HG03064 (cell line): ENCODE results near the gene D2HGDH.
"Not testable (repeated sequence)": the region's sequence is repeated elsewhere in the genome, so short reads cannot be mapped to it uniquely, and the experiment has no call there.

Experiments used
- ATAC-seq: cut with Tn5 transposase; IDR thresholded peaks from one replicate; pipeline ENCODE4 v1.9.1; 2021; ENCODE audit warnings: low read depth; ENCODE audit not compliant: unreplicated experiment

Gene D2HGDH

DNA sequence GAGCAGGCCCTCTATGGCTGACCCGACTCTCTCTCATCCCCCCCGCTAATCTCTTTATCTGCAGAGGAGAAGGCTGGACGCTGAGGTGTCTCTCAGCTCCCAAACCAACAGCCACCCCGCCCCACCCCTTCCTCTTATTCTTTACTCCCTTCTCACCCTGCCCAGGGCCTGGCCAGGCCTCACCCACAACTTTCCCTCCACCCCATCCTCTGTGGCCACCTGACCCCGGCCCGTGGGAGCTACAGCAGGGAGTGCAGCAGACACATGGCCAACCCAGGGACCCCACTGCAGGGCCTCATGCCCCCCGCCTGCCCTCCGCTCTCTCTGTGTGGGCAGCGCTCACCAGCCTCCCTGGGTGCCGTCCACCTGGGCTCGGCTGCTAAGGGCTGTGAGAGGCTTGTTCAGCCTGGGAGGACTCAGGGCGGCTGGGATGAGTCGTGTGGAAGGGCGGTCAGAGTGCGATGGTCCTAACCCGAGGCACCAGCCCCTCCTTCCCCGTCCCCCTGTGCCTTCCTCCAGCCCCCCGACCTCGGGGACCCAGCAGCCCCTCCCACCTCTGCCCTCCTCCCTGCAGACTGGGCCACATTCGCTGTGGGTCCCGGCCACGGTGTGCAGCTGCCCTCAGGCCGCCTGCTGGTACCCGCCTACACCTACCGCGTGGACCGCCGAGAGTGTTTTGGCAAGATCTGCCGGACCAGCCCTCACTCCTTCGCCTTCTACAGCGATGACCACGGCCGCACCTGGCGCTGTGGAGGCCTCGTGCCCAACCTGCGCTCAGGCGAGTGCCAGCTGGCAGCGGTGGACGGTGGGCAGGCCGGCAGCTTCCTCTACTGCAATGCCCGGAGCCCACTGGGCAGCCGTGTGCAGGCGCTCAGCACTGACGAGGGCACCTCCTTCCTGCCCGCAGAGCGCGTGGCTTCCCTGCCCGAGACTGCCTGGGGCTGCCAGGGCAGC, 81.3 kb downstream of the D2HGDH start:
- no peak for ATAC-seq

DNA sequence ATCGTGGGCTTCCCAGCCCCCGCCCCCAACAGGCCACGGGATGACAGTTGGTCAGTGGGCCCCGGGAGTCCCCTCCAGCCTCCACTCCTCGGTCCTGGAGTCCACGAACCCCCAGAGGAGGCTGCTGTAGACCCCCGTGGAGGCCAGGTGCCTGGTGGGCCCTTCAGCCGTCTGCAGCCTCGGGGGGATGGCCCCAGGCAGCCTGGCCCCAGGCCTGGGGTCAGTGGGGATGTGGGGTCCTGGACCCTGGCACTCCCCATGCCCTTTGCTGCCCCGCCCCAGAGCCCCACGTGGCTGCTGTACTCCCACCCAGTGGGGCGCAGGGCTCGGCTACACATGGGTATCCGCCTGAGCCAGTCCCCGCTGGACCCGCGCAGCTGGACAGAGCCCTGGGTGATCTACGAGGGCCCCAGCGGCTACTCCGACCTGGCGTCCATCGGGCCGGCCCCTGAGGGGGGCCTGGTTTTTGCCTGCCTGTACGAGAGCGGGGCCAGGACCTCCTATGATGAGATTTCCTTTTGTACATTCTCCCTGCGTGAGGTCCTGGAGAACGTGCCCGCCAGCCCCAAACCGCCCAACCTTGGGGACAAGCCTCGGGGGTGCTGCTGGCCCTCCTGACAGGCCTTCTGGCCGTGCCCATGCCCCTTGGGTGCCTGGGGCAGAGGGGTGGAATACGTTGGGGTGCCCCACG, 82.1 kb downstream of the D2HGDH start:
- ATAC-seq: no peak

DNA sequence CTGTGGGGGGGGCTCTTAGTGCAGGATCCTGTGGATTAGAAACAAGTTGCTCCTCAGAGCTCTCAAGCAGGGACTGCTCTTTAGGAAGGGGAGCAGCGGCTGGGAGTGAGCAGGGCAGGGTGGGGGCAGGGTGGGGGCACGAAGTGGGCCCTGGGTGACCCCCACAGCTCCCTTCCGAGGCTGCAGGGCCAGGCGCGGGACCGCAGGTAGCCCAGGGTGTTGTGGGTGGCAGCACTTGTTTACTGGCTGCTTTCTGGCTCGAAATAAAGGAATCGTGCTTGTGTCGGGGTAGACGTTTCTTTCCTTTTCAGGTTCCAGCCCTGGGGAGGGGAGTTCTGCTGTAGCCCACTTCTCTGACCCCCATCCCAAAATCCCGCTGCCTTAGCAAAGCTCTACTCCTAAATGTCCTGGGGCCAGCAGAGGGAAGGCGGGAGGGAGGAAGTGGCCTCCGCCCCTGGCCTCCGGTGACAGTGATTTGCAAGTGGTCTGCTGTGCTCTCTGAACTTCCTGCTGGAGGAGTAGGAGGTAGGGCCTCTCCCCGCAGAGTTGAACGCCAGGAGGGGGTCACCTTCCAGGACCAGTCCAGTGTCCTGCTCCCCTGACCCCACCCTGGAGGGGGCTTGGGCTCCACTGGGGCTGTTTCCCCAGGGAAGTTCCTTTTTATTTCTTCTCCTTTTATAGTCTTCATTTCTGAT, 82.8 kb downstream of the D2HGDH start:
- ATAC-seq: no peak

DNA sequence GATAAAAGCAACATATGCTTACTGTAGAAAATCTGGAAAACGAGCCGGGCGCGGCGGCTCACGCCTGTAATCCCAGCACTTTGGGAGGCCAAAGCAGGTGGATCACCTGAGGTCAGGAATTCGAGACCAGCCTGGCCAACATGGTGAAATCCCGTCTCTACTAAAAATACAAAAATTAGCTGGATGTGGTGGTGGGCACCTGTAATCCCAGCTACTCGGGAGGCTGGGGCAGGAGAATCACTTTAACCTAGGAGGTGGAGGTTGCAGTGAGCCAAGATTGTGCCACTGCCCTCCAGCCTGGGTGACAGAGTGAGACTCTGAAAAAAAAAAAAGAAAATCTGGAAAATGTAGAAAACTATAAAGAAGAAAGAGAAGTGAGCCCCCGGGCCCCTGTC, 83.4 kb downstream of the D2HGDH start:
- ATAC-seq: not testable (repeated sequence)
